RWPE2 (cell line): ENCODE measurements around the gene RNF213.

Source experiments
- ATAC-seq: fragments of 200-7000 bp; cut with Tn5 transposase; 3 replicates; pipeline ENCODE4 v1.9.1; 2021; ENCODE audit warnings: low read depth
- DNase-seq: peaks from one replicate; pipeline ENCODE4 v3.0.0-alpha.2; 2020; ENCODE audit warnings: low spot score
- H3K27ac ChIP-seq: fragments of 450-650 bp; 2 replicates; pipeline ENCODE4 v1.5.1; 2017; ENCODE audit warnings: mild to moderate bottlenecking; ENCODE audit not compliant: poor library complexity, severe bottlenecking
- H3K27me3 ChIP-seq: fragments of 250-450 bp; sonication (Bioruptor Pico); 2 replicates; pipeline ENCODE4 v1.5.1; 2021; ENCODE audit warnings: mild to moderate bottlenecking, moderate library complexity; ENCODE audit not compliant: insufficient read depth, poor library complexity, severe bottlenecking
- H3K36me3 ChIP-seq: fragments of 250-450 bp; sonication (Bioruptor Pico); 2 replicates; pipeline ENCODE4 v1.5.1; 2020; ENCODE audit warnings: low read depth, mild to moderate bottlenecking, moderate library complexity
- H3K4me1 ChIP-seq: fragments of 250-450 bp; sonication (Bioruptor Pico); 2 replicates; pipeline ENCODE4 v1.5.1; 2021; ENCODE audit warnings: mild to moderate bottlenecking, moderate library complexity; ENCODE audit not compliant: insufficient read depth, poor library complexity, severe bottlenecking
- H3K4me3 ChIP-seq: fragments of 250-450 bp; sonication (Bioruptor Pico); 2 replicates; pipeline ENCODE4 v1.5.1; 2021; ENCODE audit warnings: mild to moderate bottlenecking, moderate library complexity; ENCODE audit not compliant: severe bottlenecking
- H3K9me3 ChIP-seq: fragments of 250-450 bp; sonication (Bioruptor Pico); 2 replicates; pipeline ENCODE4 v1.5.1; 2021; ENCODE audit warnings: mild to moderate bottlenecking, moderate library complexity; ENCODE audit not compliant: severe bottlenecking
- CTCF ChIP-seq: fragments of 450-650 bp; IDR thresholded peaks from one replicate; pipeline ENCODE4 v1.5.1; 2017; ENCODE audit warnings: mild to moderate bottlenecking, moderate library complexity; ENCODE audit not compliant: poor library complexity, severe bottlenecking

RNF213 gene

DNA sequence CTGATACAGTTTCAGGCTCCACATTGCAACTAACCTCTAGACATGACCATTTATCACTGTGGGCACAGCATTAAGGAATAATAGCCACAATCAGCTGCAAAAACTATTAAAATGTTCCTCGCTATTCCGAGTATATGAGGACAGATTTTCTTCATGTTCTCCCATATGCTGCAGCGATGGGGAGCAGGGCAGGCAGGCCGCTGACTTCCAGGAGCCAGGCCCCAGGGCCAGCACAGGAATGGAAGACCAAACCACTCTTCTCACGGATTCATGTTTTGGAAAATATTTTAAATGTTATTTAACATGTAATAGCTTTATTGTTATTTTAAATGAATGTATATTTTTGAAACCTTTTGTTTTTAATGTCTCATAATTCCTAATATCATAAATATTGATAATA lies 110.5 kb downstream of the RNF213 start:
- H3K4me3 ChIP-seq, result no peak overlapping the region
- ATAC-seq, result no peak
- H3K36me3 ChIP-seq, result peaks cover 92% of the 10 kb centered on the region

GRCh38 chr17:80372456-80372855 lies 111.8 kb downstream of the RNF213 start:
- peaks cover 92% of the 10 kb centered on the region for H3K36me3 ChIP-seq
- H3K27me3 ChIP-seq, result no peaks in the 10 kb centered on the region
- no peak overlapping the region for H3K4me3 ChIP-seq
- DNase-seq (no peak), ATAC-seq (no peak)
- H3K9me3 ChIP-seq, result no peaks in the 10 kb centered on the region
- no peak overlapping the region for H3K27ac ChIP-seq
- no peak for TF ChIP-seq CTCF
- H3K4me1 ChIP-seq, result no peaks in the 10 kb centered on the region

More for the DNA sequence above, 110.5 kb downstream of the RNF213 start:
- Histone ChIP-seq H3K4me1 (no peaks in the 10 kb centered on the region), H3K27ac (no peak overlapping the region), H3K9me3 (no peaks in the 10 kb centered on the region), H3K27me3 (no peaks in the 10 kb centered on the region)
- DNase-seq, result no peak
- no peak for TF ChIP-seq CTCF

GRCh38 chr17:80372922-80373570 lies 112.4 kb downstream of the RNF213 start:
- H3K4me3 ChIP-seq, result no peak overlapping the region
- DNase-seq (no peak), ATAC-seq (no peak)
- H3K27me3 ChIP-seq, result no peaks in the 10 kb centered on the region
- H3K36me3 ChIP-seq, result peaks cover 92% of the 10 kb centered on the region
- no peak for TF ChIP-seq CTCF
- no peaks in the 10 kb centered on the region for H3K4me1 ChIP-seq
- H3K27ac ChIP-seq, result no peak overlapping the region
- H3K9me3 ChIP-seq, result no peaks in the 10 kb centered on the region

DNA sequence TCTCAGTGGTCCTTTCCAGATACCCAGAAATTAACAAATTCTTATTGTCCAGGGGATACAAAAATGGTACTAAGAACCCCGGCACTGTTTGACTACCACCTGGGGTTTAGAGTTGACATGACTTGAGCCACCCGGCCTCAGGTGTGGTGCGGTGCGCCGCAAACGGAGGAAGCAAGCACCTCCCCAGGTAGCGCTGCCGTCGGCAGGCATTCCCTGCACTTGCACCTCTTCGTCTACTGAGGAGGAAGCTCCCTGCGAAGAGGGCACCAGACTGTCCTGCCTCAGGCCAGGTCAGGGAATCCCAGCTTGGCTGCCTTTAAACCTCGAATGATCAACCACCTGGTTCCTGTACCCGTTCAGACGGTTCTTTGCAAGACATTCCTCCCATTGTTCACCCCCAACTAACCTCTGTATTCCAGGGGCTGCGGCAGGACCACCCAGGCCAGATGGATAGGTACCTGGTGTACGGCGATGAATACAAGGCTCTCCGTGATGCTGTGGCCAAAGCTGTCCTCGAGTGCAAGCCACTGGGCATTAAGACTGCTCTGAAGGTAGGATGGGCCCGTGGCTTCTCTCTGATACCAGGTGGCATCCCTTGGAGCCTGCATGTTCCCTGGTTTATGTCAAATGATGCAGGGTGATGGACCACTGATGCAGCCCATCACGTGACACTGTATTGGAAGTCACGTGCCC lies 113.5 kb downstream of the RNF213 start:
- ATAC-seq (no peak), DNase-seq (no peak)
- TF ChIP-seq CTCF, result no peak
- H3K36me3 ChIP-seq, result peaks cover 92% of the 10 kb centered on the region
- no peak overlapping the region for H3K4me3 ChIP-seq
- H3K9me3 ChIP-seq, result no peaks in the 10 kb centered on the region
- H3K27me3 ChIP-seq, result no peaks in the 10 kb centered on the region
- H3K27ac ChIP-seq, result no peak overlapping the region
- no peaks in the 10 kb centered on the region for H3K4me1 ChIP-seq
